Epithelial cell of esophagus (primary cell): ENCODE data around the gene HECW1.

Source experiments
- DNase-seq: peaks from one replicate; pipeline ENCODE4 v3.0.0; 2010; ENCODE audit warnings: low read depth
- H3K4me3 ChIP-seq: 2 replicates; pipeline ENCODE4 v1.5.1; 2011; ENCODE audit warnings: mild to moderate bottlenecking, low read length, control low read depth
- CTCF ChIP-seq: IDR thresholded peaks from 2 replicates; pipeline ENCODE4 v1.5.1; 2011; ENCODE audit warnings: low read depth, mild to moderate bottlenecking, low read length, control low read depth, inconsistent platforms; ENCODE audit not compliant: insufficient read depth; ENCODE audit errors: missing control alignments

HECW1 gene

GRCh38 chr7:43317075-43317474 lies 204.6 kb downstream of the HECW1 start:
- H3K4me3 ChIP-seq = no peak overlapping the region
- no peak for DNase-seq
- TF ChIP-seq CTCF = no peak

- no peak for TF ChIP-seq CTCF
- H3K4me3 ChIP-seq = no peak overlapping the region
- no peak for DNase-seq
These were observed 205.8 kb downstream of the HECW1 start for GRCh38 chr7:43318188-43318770.

GRCh38 chr7:43325595-43325994 lies 213.1 kb downstream of the HECW1 start:
- DNase-seq = no peak
- TF ChIP-seq CTCF = no peak
- H3K4me3 ChIP-seq = no peak overlapping the region

GRCh38 chr7:43328336-43328735 lies 215.9 kb downstream of the HECW1 start:
- no peak for DNase-seq
- no peak for TF ChIP-seq CTCF

GRCh38 chr7:43328785-43329380 lies 216.4 kb downstream of the HECW1 start:
- TF ChIP-seq CTCF = no peak
- no peak for DNase-seq
- no peak overlapping the region for H3K4me3 ChIP-seq

More at GRCh38 chr7:43328336-43328735, 215.9 kb downstream of the HECW1 start:
- H3K4me3 ChIP-seq = no peak overlapping the region

- DNase-seq = no peak
- TF ChIP-seq CTCF = no peak
- H3K4me3 ChIP-seq = no peak overlapping the region
These were observed 219.8 kb downstream of the HECW1 start for GRCh38 chr7:43332193-43332796.
